Peyer's patch (tissue), 4 donors: ENCODE measurements around the gene ATP9B. TPM values are rescaled to one million over a fixed set of nuclear protein-coding genes. Genes with fewer than 3 reads are reported as not detected.

Experiments
- DNase-seq, 3 donors: peaks; one replicate each; pipeline ENCODE4 v3.0.0-alpha.2; 2017 to 2019
- H3K27ac ChIP-seq, 4 donors: fragments of 200-600 bp; sonication (generic); one replicate each; pipeline ENCODE4 v1.5.1; 2016 to 2019
- H3K27me3 ChIP-seq, 2 donors: fragments of 200-600 bp; sonication (generic); one replicate each; pipeline ENCODE4 v1.5.1; 2019
- H3K36me3 ChIP-seq, 3 donors: fragments of 200-600 bp; sonication (generic); one replicate each; pipeline ENCODE4 v1.5.1; 2016 to 2019
- H3K4me1 ChIP-seq, 4 donors: fragments of 200-600 bp; sonication (generic); one replicate each; pipeline ENCODE4 v1.5.1; 2016 to 2019
- H3K4me3 ChIP-seq, 4 donors: fragments of 200-600 bp; sonication (generic); 1 replicate in 3 of 4; 2 replicates in 1 of 4; pipeline ENCODE4 v1.5.1; 2016 to 2019; ENCODE audit warnings: mild to moderate bottlenecking in 1 of 4
- H3K9me3 ChIP-seq, 4 donors: fragments of 200-600 bp; sonication (generic); one replicate each; pipeline ENCODE4 v1.5.1; 2016 to 2019; ENCODE audit warnings: mild to moderate bottlenecking in 1 of 4
- CTCF ChIP-seq, 6 experiments: fragments of 450-650 bp in 4 of 6; fragments of 200-600 bp in 2 of 6; sonication (generic) in 1 of 6; IDR thresholded peaks; one replicate each; pipeline ENCODE4 v1.5.1; 2017 to 2019; ENCODE audit warnings: antibody characterized with exemption in 6 of 6, mild to moderate bottlenecking in 3 of 6, moderate library complexity in 1 of 6
- POLR2A ChIP-seq, 2 donors: fragments of 450-650 bp; IDR thresholded peaks; one replicate each; pipeline ENCODE4 v1.5.1; 2017; ENCODE audit warnings: antibody characterized with exemption in 2 of 2, mild to moderate bottlenecking in 2 of 2, moderate library complexity in 2 of 2
- total RNA-seq, 4 donors: library from RNA; depleted of rRNA; stranded (reverse); fragments of >200 nt; gene quantifications; one replicate each; pipeline ENCODE4 v1.1.0, GENCODE V29; 2016

Gene ATP9B
- total RNA-seq, 4 donors from 2014 or later: 37.5 to 107 (median 61.9) TPM

GRCh38 chr18:79191956-79192355 lies 122.8 kb downstream of the ATP9B start:
- Histone ChIP-seq H3K4me1 (no peaks in the 10 kb centered on the region), H3K9me3 (no peaks in the 10 kb centered on the region), H3K27ac (no peak overlapping the region), H3K27me3 (no peaks in the 10 kb centered on the region), H3K36me3 (peaks cover 0 to 9% (median 0%) of the 10 kb centered on the region in 3 donors), H3K4me3 (no peak overlapping the region)
- no peak for TF ChIP-seq CTCF (IDR thresholded peaks at IDR 0.05)
- TF ChIP-seq POLR2A (IDR thresholded peaks at IDR 0.05): no peak
- no peak for DNase-seq

GRCh38 chr18:79193826-79194225 lies 124.6 kb downstream of the ATP9B start:
- Histone ChIP-seq H3K4me1 (no peaks in the 10 kb centered on the region), H3K27ac (no peak overlapping the region), H3K4me3 (no peak overlapping the region), H3K9me3 (no peaks in the 10 kb centered on the region), H3K36me3 (peaks cover 0 to 9% (median 0%) of the 10 kb centered on the region in 3 donors), H3K27me3 (no peaks in the 10 kb centered on the region)
- TF ChIP-seq POLR2A (IDR thresholded peaks at IDR 0.05) (no peak), CTCF (IDR thresholded peaks at IDR 0.05) (no peak)
- no peak for DNase-seq

GRCh38 chr18:79195716-79196683 lies 126.8 kb downstream of the ATP9B start:
- H3K4me1 ChIP-seq: no peaks in the 10 kb centered on the region
- no peak overlapping the region for H3K4me3 ChIP-seq
- peaks cover 0 to 9% (median 0%) of the 10 kb centered on the region in 3 donors for H3K36me3 ChIP-seq
- H3K27me3 ChIP-seq: no peaks in the 10 kb centered on the region
- TF ChIP-seq POLR2A (IDR thresholded peaks at IDR 0.05) (no peak), CTCF (IDR thresholded peaks at IDR 0.05) (no peak)
- no peak for DNase-seq
- H3K9me3 ChIP-seq: no peaks in the 10 kb centered on the region
- H3K27ac ChIP-seq: no peak overlapping the region

GRCh38 chr18:79197531-79197930 lies 128.3 kb downstream of the ATP9B start:
- no peak for TF ChIP-seq POLR2A (IDR thresholded peaks at IDR 0.05)
- no peak for TF ChIP-seq CTCF (IDR thresholded peaks at IDR 0.05)
- H3K27me3 ChIP-seq: no peaks in the 10 kb centered on the region

GRCh38 chr18:79199691-79200374 lies 130.6 kb downstream of the ATP9B start:
- H3K27ac ChIP-seq: no peak overlapping the region

More at GRCh38 chr18:79197531-79197930, 128.3 kb downstream of the ATP9B start:
- Histone ChIP-seq H3K36me3 (peaks cover 0 to 9% (median 0%) of the 10 kb centered on the region in 3 donors), H3K9me3 (no peaks in the 10 kb centered on the region), H3K4me1 (no peaks in the 10 kb centered on the region), H3K27ac (no peak overlapping the region), H3K4me3 (no peak overlapping the region)
- DNase-seq: no peak

More at GRCh38 chr18:79199691-79200374, 130.6 kb downstream of the ATP9B start:
- Histone ChIP-seq H3K27me3 (no peaks in the 10 kb centered on the region), H3K36me3 (peaks cover 0 to 1% (median 0%) of the 10 kb centered on the region in 3 donors), H3K4me1 (no peaks in the 10 kb centered on the region), H3K4me3 (no peak overlapping the region), H3K9me3 (no peaks in the 10 kb centered on the region)
- no peak for DNase-seq
- no peak for TF ChIP-seq POLR2A (IDR thresholded peaks at IDR 0.05)
